Astrocyte (in vitro differentiated cells and primary cell): Measurements from ENCODE around the gene ING2. TPM values are rescaled to one million over a fixed set of nuclear protein-coding genes. Genes with fewer than 3 reads are reported as not detected.
"Not testable (repeated sequence)": the region's sequence is repeated elsewhere in the genome, so short reads cannot be mapped to it uniquely, and the experiment has no call there.

Experiments
- DNase-seq: peaks from one replicate; pipeline ENCODE4 v3.0.0-alpha.2; 2010; ENCODE audit warnings: low read depth
- FAIRE-seq: peaks from 2 replicates; lab custom pipeline; 2011; peaks lifted over from hg19 to GRCh38; lab: Jason Lieb, UNC
- H2AFZ ChIP-seq: 2 replicates; pipeline ENCODE4 v1.6.0; 2012; ENCODE audit warnings: low read depth, low read length, inconsistent platforms
- H3K27ac ChIP-seq: 2 replicates; pipeline ENCODE4 v1.5.1; 2011; ENCODE audit warnings: low read depth, low read length, inconsistent platforms
- H3K27me3 ChIP-seq: 2 replicates; pipeline ENCODE4 v1.6.0; 2011; ENCODE audit warnings: low read length, inconsistent platforms; ENCODE audit not compliant: insufficient read depth
- H3K36me3 ChIP-seq: 2 replicates; pipeline ENCODE4 v1.5.1; 2011; ENCODE audit warnings: low read length, inconsistent platforms; ENCODE audit not compliant: insufficient read depth
- H3K4me1 ChIP-seq: 2 replicates; pipeline ENCODE4 v1.5.1; 2011; ENCODE audit warnings: low read length, inconsistent platforms; ENCODE audit not compliant: insufficient read depth
- H3K4me2 ChIP-seq: 2 replicates; pipeline ENCODE4 v1.6.0; 2012; ENCODE audit warnings: low read length, inconsistent platforms
- H3K4me3 ChIP-seq: 2 replicates; pipeline ENCODE4 v1.5.1; 2011; ENCODE audit warnings: low read depth, mild to moderate bottlenecking, low read length, inconsistent platforms; ENCODE audit not compliant: insufficient read depth
- H3K79me2 ChIP-seq: 2 replicates; pipeline ENCODE4 v1.6.0; 2012; ENCODE audit warnings: mild to moderate bottlenecking, low read length, inconsistent platforms; ENCODE audit not compliant: insufficient read depth
- H3K9ac ChIP-seq: 2 replicates; pipeline ENCODE4 v1.6.0; 2012; ENCODE audit warnings: mild to moderate bottlenecking, low read length, inconsistent platforms
- H3K9me3 ChIP-seq: 2 replicates; pipeline ENCODE4 v1.5.1; 2012; ENCODE audit warnings: low read depth, mild to moderate bottlenecking, low read length, inconsistent platforms; ENCODE audit not compliant: insufficient read depth
- H4K20me1 ChIP-seq: 2 replicates; pipeline ENCODE4 v1.6.0; 2012; ENCODE audit warnings: low read length, inconsistent platforms; ENCODE audit not compliant: insufficient read depth
- H3K27ac Mint-ChIP-seq: one replicate; pipeline ENCODE4 v1.8.0; 2021; ENCODE audit warnings: mild to moderate bottlenecking, mixed read lengths; ENCODE audit not compliant: unreplicated experiment
- H3K27me3 Mint-ChIP-seq: one replicate; pipeline ENCODE4 v1.8.0; 2021; ENCODE audit warnings: low read depth, mixed read lengths; ENCODE audit not compliant: unreplicated experiment
- H3K36me3 Mint-ChIP-seq: one replicate; pipeline ENCODE4 v1.8.0; 2021; ENCODE audit warnings: low read depth, mixed read lengths; ENCODE audit not compliant: unreplicated experiment
- H3K4me1 Mint-ChIP-seq: one replicate; pipeline ENCODE4 v1.8.0; 2021; ENCODE audit warnings: low read depth, mixed read lengths; ENCODE audit not compliant: unreplicated experiment
- H3K4me3 Mint-ChIP-seq: one replicate; pipeline ENCODE4 v1.8.0; 2021; ENCODE audit warnings: mild to moderate bottlenecking, moderate library complexity, mixed read lengths; ENCODE audit not compliant: unreplicated experiment
- H3K9me3 Mint-ChIP-seq: one replicate; pipeline ENCODE4 v1.8.0; 2021; ENCODE audit warnings: mild to moderate bottlenecking, mixed read lengths; ENCODE audit not compliant: unreplicated experiment
- EZH2 ChIP-seq: IDR thresholded peaks from 2 replicates; pipeline ENCODE4 v1.6.1; 2012; ENCODE audit warnings: mild to moderate bottlenecking, low read length, inconsistent platforms; ENCODE audit not compliant: insufficient read depth
- total RNA-seq: library from RNA; stranded (reverse); gene quantifications from 2 replicates; pipeline ENCODE4 v1.2.1, GENCODE V29; 2021
- TF ChIP-seq, protein P1 (sequence below): IDR thresholded peaks from 2 replicates; pipeline ENCODE4 v1.5.1; 2011; ENCODE audit warnings: low read depth, mild to moderate bottlenecking, inconsistent platforms, low read length, moderate library complexity; ENCODE audit not compliant: insufficient read depth

ING2 gene
- total RNA-seq, 1 donor from 2014 or later, result 10.3 TPM

DNA sequence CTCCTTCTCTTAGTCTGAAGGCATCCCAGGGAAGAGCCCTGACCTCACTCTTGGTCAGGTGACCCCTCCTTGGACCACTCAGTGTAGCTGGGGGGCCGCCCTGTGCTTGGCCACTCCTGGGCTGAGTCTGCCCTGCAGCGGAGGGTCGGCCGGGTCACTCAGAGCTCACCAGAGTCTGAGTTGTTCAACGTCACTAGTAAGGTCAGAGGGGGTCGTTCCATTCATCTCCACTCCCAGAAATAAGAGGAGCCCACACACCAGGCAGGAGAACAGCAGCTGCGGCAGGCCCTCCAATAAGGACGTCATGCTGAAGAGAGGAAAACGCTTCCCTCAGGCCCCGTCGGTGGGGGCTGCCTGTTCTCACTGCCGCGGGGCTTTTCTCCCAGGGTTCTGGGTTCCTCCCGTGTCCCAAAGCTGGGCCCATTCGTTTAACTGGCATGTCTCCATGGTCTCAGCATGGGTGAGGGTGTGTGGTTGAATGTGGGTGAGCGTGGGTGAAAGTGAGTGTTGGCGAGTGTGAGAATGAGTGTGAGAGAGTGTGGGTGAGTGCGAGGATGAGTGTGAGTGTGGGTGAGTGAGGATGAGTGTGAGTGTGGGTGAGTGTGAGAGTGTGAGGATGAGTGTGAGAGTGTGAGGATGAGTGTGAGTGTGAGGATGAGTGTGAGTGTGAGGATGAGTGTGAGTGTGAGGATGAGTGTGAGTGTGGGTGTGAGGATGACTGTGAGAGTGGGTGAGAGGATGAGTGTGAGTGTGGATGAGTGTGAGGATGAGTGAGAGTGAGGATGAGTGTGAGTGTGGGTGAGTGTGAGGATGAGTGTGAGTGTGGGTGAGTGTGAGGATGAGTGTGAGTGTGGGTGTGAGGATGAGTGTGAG, 47.7 kb downstream of the ING2 start:
- no peak overlapping the region for H3K27ac Mint-ChIP-seq
- DNase-seq, result no peak
- peaks cover 6% of the 10 kb centered on the region for H3K9me3 Mint-ChIP-seq
- Histone ChIP-seq H3K36me3 (no peaks in the 10 kb centered on the region), H3K4me2 (no peak overlapping the region), H3K27ac (no peak overlapping the region), H3K9me3 (no peaks in the 10 kb centered on the region), H3K4me3 (no peak overlapping the region), H2AFZ (no peak overlapping the region), H3K79me2 (no peaks in the 10 kb centered on the region), H3K9ac (no peak overlapping the region), H3K4me1 (no peaks in the 10 kb centered on the region), H3K27me3 (no peaks in the 10 kb centered on the region), H4K20me1 (no peaks in the 10 kb centered on the region)
- no peaks in the 10 kb centered on the region for H3K36me3 Mint-ChIP-seq
- no peaks in the 10 kb centered on the region for H3K27me3 Mint-ChIP-seq
- H3K4me3 Mint-ChIP-seq, result no peak overlapping the region
- TF ChIP-seq EZH2, result no peak
- no peak for FAIRE-seq
- no peaks in the 10 kb centered on the region for H3K4me1 Mint-ChIP-seq

DNA sequence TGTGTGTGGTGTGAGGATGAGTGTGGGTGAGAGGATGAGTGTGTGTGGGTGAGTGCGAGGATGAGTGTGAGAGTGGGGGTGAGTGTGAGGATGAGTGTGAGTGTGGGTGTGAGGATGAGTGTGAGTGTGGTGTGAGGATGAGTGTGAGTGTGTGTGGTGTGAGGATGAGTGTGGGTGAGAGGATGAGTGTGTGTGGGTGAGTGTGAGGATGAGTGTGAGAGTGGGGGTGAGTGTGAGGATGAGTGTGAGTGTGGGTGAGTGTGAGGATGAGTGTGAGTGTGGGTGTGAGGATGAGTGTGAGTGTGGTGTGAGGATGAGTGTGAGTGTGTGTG, 48.3 kb downstream of the ING2 start:
- H3K4me2 ChIP-seq, H3K9ac ChIP-seq, H3K27me3 Mint-ChIP-seq, H3K4me3 Mint-ChIP-seq, H3K27me3 ChIP-seq, DNase-seq, H3K79me2 ChIP-seq, FAIRE-seq, H3K36me3 ChIP-seq, H3K9me3 Mint-ChIP-seq, H3K27ac Mint-ChIP-seq, H3K4me1 Mint-ChIP-seq, H3K27ac ChIP-seq, H4K20me1 ChIP-seq, H3K9me3 ChIP-seq, H3K36me3 Mint-ChIP-seq, H2AFZ ChIP-seq, H3K4me3 ChIP-seq, H3K4me1 ChIP-seq: not testable (repeated sequence)

DNA sequence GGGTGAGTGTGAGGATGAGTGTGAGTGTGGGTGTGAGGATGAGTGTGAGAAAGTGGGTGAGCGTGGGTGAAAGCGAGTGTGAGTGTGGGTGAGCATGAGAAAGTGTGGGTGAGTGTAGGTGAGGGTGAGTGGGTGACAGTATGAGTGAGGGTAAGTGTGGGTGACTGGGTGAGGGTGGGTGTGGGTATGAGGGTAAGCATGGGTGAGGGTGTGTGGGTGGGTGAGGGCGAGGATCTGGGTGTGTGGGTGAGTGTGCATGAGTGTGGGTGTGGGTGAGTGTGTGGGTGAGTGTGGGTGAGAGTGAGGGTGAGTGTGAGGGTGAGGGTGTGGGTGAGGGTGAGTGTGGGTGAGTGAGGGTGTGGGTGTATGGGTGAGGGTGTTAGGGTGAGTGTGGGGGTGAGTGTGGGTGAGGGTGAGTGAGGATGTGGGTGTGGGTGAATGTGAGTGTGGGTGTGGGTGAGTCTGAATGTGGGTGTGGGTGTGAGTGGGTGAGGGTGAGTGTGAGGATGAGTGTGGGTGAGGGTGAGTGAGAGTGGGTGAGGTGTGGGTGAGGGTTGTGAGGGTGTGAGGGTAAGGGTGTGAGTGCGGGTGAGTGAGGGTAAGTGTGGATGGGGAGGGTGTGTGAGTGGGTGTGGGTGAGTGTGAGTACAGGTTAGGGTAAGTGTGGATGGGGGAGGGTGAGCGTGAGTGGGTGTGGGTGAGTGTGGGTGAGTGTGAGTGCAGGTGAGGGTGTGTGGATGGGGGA, 48.9 kb downstream of the ING2 start:
- Mint-ChIP-seq H3K9me3 (peaks cover 6% of the 10 kb centered on the region), H3K4me1 (no peaks in the 10 kb centered on the region), H3K27ac (no peak overlapping the region), H3K27me3 (peaks cover 1% of the 10 kb centered on the region), H3K4me3 (no peak overlapping the region), H3K36me3 (no peaks in the 10 kb centered on the region)
- H3K9ac ChIP-seq, result no peak overlapping the region
- H3K4me3 ChIP-seq, result no peak overlapping the region
- H2AFZ ChIP-seq, result no peak overlapping the region
- no peaks in the 10 kb centered on the region for H3K79me2 ChIP-seq
- H3K36me3 ChIP-seq, result no peaks in the 10 kb centered on the region
- TF ChIP-seq, protein P1, sequence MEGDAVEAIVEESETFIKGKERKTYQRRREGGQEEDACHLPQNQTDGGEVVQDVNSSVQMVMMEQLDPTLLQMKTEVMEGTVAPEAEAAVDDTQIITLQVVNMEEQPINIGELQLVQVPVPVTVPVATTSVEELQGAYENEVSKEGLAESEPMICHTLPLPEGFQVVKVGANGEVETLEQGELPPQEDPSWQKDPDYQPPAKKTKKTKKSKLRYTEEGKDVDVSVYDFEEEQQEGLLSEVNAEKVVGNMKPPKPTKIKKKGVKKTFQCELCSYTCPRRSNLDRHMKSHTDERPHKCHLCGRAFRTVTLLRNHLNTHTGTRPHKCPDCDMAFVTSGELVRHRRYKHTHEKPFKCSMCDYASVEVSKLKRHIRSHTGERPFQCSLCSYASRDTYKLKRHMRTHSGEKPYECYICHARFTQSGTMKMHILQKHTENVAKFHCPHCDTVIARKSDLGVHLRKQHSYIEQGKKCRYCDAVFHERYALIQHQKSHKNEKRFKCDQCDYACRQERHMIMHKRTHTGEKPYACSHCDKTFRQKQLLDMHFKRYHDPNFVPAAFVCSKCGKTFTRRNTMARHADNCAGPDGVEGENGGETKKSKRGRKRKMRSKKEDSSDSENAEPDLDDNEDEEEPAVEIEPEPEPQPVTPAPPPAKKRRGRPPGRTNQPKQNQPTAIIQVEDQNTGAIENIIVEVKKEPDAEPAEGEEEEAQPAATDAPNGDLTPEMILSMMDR, result no peak
- no peak for TF ChIP-seq EZH2
- FAIRE-seq (no peak), DNase-seq (no peak)
- no peaks in the 10 kb centered on the region for H3K27me3 ChIP-seq
- no peaks in the 10 kb centered on the region for H4K20me1 ChIP-seq
- no peaks in the 10 kb centered on the region for H3K4me1 ChIP-seq
- H3K9me3 ChIP-seq, result no peaks in the 10 kb centered on the region
- H3K4me2 ChIP-seq, result no peak overlapping the region
- H3K27ac ChIP-seq, result no peak overlapping the region
